ENCODE data around the gene NCAM1. TPM values are rescaled to one million over a fixed set of nuclear protein-coding genes. Genes with fewer than 3 reads are reported as not detected.

The NCAM1 gene
- total RNA-seq, 4 donors from 2014 or later, result 0.98 to 1.3 (median 1.2) TPM

DNA sequence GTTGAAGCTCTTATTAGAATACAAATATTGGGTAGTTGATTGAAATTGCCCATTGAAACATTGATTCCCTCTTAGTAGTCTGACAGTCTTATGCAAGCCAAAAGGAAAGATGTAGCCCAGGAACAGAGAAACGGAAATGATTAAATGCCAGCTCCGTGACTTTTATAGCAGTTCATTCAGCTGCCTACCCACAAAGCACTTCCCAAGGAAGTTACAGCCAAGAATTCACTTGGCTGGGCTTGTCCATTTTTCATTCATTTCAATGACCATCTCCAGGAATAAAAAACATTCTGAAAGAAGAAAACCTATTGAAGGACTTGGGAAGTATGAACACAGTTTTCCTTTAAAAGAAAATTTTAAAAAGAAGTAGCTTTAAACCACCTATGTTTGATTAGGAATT, 62.0 kb downstream of the NCAM1 start:
- TF ChIP-seq, protein P1, sequence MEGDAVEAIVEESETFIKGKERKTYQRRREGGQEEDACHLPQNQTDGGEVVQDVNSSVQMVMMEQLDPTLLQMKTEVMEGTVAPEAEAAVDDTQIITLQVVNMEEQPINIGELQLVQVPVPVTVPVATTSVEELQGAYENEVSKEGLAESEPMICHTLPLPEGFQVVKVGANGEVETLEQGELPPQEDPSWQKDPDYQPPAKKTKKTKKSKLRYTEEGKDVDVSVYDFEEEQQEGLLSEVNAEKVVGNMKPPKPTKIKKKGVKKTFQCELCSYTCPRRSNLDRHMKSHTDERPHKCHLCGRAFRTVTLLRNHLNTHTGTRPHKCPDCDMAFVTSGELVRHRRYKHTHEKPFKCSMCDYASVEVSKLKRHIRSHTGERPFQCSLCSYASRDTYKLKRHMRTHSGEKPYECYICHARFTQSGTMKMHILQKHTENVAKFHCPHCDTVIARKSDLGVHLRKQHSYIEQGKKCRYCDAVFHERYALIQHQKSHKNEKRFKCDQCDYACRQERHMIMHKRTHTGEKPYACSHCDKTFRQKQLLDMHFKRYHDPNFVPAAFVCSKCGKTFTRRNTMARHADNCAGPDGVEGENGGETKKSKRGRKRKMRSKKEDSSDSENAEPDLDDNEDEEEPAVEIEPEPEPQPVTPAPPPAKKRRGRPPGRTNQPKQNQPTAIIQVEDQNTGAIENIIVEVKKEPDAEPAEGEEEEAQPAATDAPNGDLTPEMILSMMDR (IDR thresholded peaks at IDR 0.05; ENCODE audit: low read depth), result no peak

DNA sequence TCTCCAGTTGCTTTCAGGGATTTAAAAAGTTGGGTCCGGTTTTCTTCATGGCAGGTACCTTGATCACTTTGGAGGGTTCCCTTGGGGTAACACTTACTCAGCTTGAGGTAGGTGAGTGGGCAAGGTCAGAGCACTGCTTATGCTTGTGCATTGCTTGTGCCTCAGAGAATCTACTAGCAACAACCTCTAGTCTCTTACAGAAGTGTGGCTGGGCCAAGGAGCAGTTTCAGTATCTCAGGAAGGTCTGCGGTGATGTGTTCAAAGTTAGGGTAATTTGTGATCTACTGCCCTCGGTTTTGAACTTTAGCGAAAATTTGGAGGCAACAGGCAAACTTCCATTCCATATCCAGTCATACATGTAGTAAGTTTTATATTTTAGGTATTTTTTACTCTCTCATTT, 62.8 kb downstream of the NCAM1 start:
- TF ChIP-seq, protein P1 (IDR thresholded peaks at IDR 0.05; ENCODE audit: low read depth), result no peak

DNA sequence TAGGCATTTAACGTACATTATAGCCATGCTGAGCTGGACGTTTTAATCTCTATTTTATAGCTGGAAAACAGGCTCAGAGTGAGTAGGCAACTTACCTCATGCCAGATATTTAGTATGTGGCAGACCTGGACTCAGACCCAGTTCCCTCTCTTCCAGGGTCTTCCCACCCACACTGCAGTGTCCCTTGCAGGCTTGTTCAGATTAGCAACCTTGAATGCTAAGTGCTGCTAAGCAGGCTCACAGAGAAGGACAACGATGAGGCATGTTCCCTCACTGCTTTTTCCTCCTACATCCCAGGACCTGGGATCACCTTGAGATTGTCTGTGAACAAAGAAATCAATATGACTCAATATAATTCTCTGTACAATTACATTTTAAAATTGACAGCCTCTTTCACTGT, 65.6 kb downstream of the NCAM1 start:
- TF ChIP-seq, protein P1 (IDR thresholded peaks at IDR 0.05; ENCODE audit: low read depth), result no peak

DNA sequence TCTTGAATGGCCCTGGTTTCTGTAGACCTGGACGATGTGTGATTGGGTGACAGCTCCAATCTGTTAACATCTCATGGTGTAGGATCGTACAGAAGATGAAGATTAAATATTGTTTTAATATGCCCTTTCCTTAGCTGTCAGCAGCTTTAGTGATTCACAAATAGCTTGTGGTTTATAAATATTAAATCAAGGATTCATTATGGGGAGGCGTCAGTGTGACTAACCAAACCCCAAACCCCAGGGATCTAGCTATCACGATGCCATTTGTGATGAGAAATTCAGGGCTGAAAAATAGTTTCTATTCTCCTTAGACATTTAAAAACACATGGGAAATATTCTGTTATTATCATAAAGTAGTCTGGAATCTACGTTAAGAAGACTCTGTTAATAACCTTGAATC, 73.4 kb downstream of the NCAM1 start:
- TF ChIP-seq, protein P1 (IDR thresholded peaks at IDR 0.05; ENCODE audit: low read depth), result no peak

DNA sequence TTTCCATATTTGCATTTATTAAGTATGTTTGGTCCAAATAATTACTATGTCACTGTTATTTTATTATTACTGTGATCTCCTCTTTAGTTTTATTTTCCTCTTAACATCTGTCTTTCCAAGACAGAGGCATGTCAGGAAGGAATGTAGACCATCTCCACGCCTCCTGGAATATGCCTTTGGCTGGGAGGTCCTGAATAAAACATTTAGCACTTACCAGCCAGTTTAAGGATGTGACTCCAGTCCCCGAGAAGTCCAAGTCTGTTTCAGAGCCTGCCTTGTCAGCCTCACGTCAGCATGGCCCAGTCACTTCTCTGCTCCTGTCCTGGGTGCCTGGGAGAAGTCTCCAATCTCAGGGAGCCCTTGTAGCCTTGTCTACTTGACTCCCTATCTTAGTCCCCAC, 74.5 kb downstream of the NCAM1 start:
- TF ChIP-seq, protein P1 (IDR thresholded peaks at IDR 0.05; ENCODE audit: low read depth), result no peak

DNA sequence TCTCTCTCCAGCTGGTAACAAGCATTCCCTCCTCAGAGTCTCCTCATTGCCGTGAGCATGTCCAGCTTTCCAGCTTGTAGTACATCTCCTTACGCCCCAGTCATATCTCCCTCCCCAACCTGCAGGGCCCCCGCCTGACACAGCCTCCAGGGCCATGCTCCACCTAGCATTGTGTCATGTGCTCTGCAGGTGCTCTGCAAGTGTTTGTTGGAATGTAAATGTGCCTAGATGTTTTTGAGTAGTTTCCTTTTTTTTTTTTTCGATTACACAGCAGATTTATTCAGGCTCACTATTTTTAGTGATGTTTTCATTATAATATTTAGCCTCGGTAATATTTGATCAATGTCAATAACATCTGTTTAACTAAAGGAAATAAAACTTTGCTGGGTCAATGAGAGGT, 82.5 kb downstream of the NCAM1 start:
- TF ChIP-seq, protein P1 (IDR thresholded peaks at IDR 0.05; ENCODE audit: low read depth), result no peak

DNA sequence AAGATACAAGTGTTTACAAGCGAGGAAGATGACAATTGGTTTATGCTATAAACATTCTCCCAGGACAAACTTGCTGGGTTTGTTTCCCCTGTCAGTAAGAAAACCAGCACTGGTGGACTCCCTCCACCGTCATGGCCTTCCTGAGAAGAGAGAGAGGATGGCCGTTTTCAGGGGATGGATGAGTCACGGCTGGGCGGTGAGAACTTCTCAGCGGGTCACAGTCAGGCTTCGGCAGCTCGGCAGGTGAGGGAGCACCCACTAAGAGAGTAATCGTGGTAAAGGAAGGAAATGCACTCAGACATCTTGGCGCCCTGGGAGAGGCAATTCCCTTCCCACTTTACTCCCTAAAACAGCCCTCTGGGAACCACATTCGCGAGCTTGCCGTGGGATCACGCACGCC, 83.9 kb downstream of the NCAM1 start:
- TF ChIP-seq, protein P1 (IDR thresholded peaks at IDR 0.05; ENCODE audit: low read depth), result no peak
